ENCODE data around the gene FAM124A. TPM values are rescaled to one million over a fixed set of nuclear protein-coding genes. Genes with fewer than 3 reads are reported as not detected.

Gene FAM124A
- total and polyA plus RNA-seq, 2 of the 8 experiments (the other 6 are each of a cell fraction or from before 2014, with no cell fraction given), result 40.7 to 49.9 TPM

- TF ChIP-seq SP2 (IDR thresholded peaks at IDR 0.05; ENCODE audit: low read length), result no peak
- no peak for TF ChIP-seq ASH2L (IDR thresholded peaks at IDR 0.05; ENCODE audit: low read length)
- no peak for TF ChIP-seq BCL11A (IDR thresholded peaks at IDR 0.05; ENCODE audit: low read depth in 2 of 2, low read length in 2 of 2)
- TF ChIP-seq GTF2F1 (IDR thresholded peaks at IDR 0.05; ENCODE audit: borderline replicate concordance, low read depth, low read length), result no peak
- no peak for TF ChIP-seq RBBP5 (IDR thresholded peaks at IDR 0.05; ENCODE audit: borderline replicate concordance, low read depth, low read length)
- TF ChIP-seq SP1 (IDR thresholded peaks at IDR 0.05; ENCODE audit: low read depth, low read length), result no peak
- no peak for TF ChIP-seq RFX5 (IDR thresholded peaks at IDR 0.05; ENCODE audit: borderline replicate concordance, low read depth, low read length)
- no peak for TF ChIP-seq SRF (IDR thresholded peaks at IDR 0.05; ENCODE audit: low read depth, low read length)
Measured at GRCh38 chr13:51229101-51229719, 7.0 kb downstream of the FAM124A start (continued).

Data from H1 (cell line).